Measurements from ENCODE around the gene PLEKHA5.

DNA sequence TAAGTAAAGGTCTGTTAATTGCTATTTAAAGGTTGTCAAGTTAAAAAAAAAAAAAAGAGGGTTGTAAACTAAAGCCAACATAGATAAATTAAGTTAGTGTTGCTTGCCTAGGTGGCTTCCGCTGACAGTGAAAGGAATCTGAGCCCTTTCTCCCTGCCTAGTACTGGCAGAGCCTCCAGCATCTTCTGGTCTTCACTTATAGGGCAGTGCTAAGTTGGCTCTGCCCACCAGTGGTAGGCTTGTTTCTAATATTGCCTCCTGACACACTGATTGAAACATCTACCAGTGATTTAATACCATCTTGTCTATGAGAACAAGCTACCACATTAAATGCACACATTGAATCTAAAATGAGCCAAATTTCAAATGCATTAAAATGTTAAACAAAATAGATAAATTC, 39.7 kb downstream of the PLEKHA5 start:
- no peak for TF ChIP-seq POLR2AphosphoS5 (IDR thresholded peaks at IDR 0.05; ENCODE audit: low read depth)
- no peak for TF ChIP-seq ZNF331 (CRISPR knock-in tag; IDR thresholded peaks at IDR 0.05; ENCODE audit: low read depth)
- TF ChIP-seq, protein P1, sequence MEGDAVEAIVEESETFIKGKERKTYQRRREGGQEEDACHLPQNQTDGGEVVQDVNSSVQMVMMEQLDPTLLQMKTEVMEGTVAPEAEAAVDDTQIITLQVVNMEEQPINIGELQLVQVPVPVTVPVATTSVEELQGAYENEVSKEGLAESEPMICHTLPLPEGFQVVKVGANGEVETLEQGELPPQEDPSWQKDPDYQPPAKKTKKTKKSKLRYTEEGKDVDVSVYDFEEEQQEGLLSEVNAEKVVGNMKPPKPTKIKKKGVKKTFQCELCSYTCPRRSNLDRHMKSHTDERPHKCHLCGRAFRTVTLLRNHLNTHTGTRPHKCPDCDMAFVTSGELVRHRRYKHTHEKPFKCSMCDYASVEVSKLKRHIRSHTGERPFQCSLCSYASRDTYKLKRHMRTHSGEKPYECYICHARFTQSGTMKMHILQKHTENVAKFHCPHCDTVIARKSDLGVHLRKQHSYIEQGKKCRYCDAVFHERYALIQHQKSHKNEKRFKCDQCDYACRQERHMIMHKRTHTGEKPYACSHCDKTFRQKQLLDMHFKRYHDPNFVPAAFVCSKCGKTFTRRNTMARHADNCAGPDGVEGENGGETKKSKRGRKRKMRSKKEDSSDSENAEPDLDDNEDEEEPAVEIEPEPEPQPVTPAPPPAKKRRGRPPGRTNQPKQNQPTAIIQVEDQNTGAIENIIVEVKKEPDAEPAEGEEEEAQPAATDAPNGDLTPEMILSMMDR (conservative IDR thresholded peaks at IDR 0.05; ENCODE audit: low read depth in 2 of 2): no peak
- no peak for TF ChIP-seq EZH2 (IDR thresholded peaks at IDR 0.05; ENCODE audit: low read depth, unreplicated experiment)

Measured in GM23338 (cell line).